Uterus (tissue), 2 donors: ENCODE measurements around the gene AEBP1.

Experiments used
- POLR2A ChIP-seq, 2 donors: fragments of 450-650 bp; IDR thresholded peaks; one replicate each; pipeline ENCODE4 v1.6.1; 2016; ENCODE audit warnings: antibody characterized with exemption in 2 of 2, mild to moderate bottlenecking in 1 of 2, moderate library complexity in 1 of 2
- TF ChIP-seq, protein P1 (sequence below), 4 experiments: fragments of 200-600 bp in 2 of 4; fragments of 450-650 bp in 2 of 4; sonication (generic) in 2 of 4; IDR thresholded peaks; one replicate each; pipeline ENCODE4 v1.5.1; 2016 to 2019; ENCODE audit warnings: antibody characterized with exemption in 4 of 4, mild to moderate bottlenecking in 2 of 4, moderate library complexity in 1 of 4

DNA sequence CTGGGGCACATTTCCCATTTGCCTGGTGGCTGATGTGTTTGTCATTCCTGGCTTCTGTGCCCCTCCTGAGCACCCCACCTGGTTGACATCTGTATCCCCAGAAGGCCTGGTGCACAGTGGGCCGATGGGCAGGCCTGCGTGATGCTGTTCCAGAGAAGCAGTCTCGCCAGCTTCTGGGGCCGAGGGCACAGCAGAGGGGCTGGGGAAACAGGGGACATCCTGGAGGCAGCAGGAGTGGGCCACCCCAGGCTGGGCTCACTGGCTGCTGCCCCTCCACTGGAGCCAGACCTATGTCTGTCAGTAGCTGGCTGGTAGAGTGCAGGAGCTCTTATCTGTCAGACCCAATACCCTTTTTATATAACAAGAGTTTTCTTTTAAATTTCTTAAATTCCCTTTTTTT lies 37.9 kb downstream of the AEBP1 start:
- no peak for TF ChIP-seq POLR2A (IDR thresholded peaks at IDR 0.05)
- TF ChIP-seq, protein P1, sequence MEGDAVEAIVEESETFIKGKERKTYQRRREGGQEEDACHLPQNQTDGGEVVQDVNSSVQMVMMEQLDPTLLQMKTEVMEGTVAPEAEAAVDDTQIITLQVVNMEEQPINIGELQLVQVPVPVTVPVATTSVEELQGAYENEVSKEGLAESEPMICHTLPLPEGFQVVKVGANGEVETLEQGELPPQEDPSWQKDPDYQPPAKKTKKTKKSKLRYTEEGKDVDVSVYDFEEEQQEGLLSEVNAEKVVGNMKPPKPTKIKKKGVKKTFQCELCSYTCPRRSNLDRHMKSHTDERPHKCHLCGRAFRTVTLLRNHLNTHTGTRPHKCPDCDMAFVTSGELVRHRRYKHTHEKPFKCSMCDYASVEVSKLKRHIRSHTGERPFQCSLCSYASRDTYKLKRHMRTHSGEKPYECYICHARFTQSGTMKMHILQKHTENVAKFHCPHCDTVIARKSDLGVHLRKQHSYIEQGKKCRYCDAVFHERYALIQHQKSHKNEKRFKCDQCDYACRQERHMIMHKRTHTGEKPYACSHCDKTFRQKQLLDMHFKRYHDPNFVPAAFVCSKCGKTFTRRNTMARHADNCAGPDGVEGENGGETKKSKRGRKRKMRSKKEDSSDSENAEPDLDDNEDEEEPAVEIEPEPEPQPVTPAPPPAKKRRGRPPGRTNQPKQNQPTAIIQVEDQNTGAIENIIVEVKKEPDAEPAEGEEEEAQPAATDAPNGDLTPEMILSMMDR (IDR thresholded peaks at IDR 0.05) = no peak
